Stimulated activated naive B cell treated with anti-CD40 and anti-IgM and Interleukin-4, amounts not matched to agents 10 μg/mL and 1 μg/mL and 100 μg/mL, for 72 hours (primary cell): Measurements from ENCODE around the gene LGR6.
A peak's percentile ranks its signal among the peaks of the same experiment; 100 is the strongest.

ENCODE experiments used
- ATAC-seq, 2 donors: fragments of 150-1000 bp; cut with Tn5 transposase; replicated peaks; 2 replicates each; pipeline ENCODE4 v1.10.0; 2021; ENCODE audit warnings: moderate library complexity in 1 of 2
- DNase-seq: peaks from one replicate; pipeline ENCODE4 v3.0.0; 2021
- H3K27ac Mint-ChIP-seq: one replicate; pipeline ENCODE4 v1.8.0; 2022; ENCODE audit warnings: mild to moderate bottlenecking, mixed read lengths
- H3K27me3 Mint-ChIP-seq, 2 donors: one replicate each; pipeline ENCODE4 v1.8.0; 2022; ENCODE audit warnings: mixed read lengths in 2 of 2
- H3K36me3 Mint-ChIP-seq, 2 donors: one replicate each; pipeline ENCODE4 v1.8.0; 2022; ENCODE audit warnings: mixed read lengths in 2 of 2, mild to moderate bottlenecking in 1 of 2
- H3K4me1 Mint-ChIP-seq, 2 donors: one replicate each; pipeline ENCODE4 v1.8.0; 2022; ENCODE audit warnings: mixed read lengths in 2 of 2, mild to moderate bottlenecking in 1 of 2
- H3K4me3 Mint-ChIP-seq, 2 donors: one replicate each; pipeline ENCODE4 v1.8.0; 2022; ENCODE audit warnings: mild to moderate bottlenecking in 2 of 2, mixed read lengths in 2 of 2, moderate library complexity in 1 of 2
- H3K9me3 Mint-ChIP-seq, 2 donors: one replicate each; pipeline ENCODE4 v1.8.0; 2022; ENCODE audit warnings: mixed read lengths in 2 of 2, mild to moderate bottlenecking in 1 of 2

Gene LGR6

DNA sequence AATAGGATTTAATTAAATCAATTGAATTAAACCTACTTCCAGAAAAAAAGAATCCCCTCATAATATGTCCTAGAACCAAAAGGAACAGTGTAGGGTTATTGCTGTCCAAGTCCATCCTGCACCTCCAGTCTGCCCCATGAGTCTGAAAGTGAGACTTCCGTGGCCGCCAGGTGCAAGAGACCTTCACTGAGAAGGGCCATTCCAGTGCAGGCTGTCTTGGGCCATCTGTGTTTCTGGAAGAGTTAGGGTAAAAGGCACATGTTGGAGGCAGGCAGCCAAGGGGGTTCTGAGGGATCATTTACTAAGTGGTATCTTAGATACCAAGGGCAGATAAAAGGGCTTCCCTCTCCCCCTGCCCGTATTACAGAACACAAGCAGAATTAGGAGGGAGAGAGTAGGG, 117.1 kb downstream of the LGR6 start:
- peaks cover 21 to 25% of the 10 kb centered on the region in 2 donors for H3K27me3 Mint-ChIP-seq
- no peak overlapping the region for H3K27ac Mint-ChIP-seq
- H3K9me3 Mint-ChIP-seq: no peaks in the 10 kb centered on the region
- ATAC-seq: no peak
- DNase-seq: no peak
- H3K4me1 Mint-ChIP-seq: peaks cover 0 to 5% of the 10 kb centered on the region in 2 donors
- no peak overlapping the region for H3K4me3 Mint-ChIP-seq
- no peaks in the 10 kb centered on the region for H3K36me3 Mint-ChIP-seq

DNA sequence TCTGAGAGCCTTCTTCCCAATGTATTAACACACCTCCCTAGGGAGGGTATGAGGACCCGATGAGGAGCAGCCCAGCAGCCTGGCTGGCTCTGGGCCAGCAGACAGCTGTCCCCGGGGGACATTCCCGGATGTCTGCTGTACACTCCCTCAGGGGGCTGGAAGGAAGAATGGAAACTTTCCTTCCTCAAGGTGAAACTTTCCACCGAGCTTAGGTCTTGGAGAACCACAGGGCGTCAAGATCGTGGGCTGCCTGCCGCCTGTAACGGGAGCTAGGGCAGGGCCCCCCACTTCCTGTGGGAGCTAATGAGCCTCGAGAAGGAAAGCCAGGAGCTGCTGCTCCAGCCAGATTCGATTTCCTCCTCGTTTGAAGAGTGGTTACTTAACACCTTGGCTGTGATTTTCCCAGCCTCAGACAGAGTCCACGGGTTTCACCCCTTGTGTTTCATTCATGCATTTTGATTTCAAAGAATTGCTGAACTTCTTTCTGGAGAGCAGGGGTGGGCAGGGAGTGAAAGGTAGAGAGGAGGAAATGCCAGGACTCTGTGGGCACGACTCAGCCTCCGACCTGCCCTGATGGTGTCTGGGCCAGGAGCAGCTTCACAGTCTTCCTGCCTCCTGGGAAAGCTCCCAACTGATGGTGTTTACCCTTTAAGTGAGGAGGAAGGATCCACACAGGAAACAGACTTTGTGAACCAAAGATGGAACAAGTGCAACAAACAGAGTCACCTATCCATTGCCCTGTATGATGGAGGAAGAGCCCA, 118.5 kb downstream of the LGR6 start:
- Mint-ChIP-seq H3K27ac (no peak overlapping the region), H3K27me3 (peaks cover 21 to 29% of the 10 kb centered on the region in 2 donors), H3K4me3 (no peak overlapping the region), H3K9me3 (no peaks in the 10 kb centered on the region), H3K36me3 (no peaks in the 10 kb centered on the region), H3K4me1 (peaks cover 0 to 5% of the 10 kb centered on the region in 2 donors)
- no peak for ATAC-seq
- DNase-seq: no peak

DNA sequence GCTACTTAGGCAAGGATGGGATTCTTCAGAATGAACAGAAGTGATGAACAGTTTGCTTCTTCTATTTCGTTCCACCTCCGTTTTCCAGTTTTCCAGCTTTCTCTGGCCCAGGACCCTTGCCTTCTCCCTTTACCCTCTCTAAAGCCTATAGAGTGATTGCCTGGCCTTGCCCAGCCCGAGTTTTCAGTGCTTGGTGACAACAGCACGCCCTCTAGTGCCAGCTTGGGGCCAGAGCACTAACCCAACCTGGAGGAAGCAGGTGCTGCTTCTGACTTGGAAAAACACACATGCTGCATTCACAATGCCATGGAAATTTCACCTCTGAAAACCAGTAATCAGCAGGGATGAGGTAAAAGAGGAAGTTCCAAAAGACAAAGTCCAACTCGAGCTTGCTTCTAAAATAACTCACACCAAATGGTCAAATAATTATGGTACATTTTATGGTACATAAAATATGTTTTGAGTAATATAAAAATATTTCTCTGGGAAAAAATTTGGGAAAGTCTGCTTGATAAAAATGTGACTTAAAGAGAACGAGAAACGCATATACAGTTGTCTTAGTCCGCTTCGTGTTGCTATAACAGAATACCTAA, 122.1 kb downstream of the LGR6 start:
- DNase-seq (peak; percentile 52), ATAC-seq (peak; percentile 86 to 95)
- H3K4me3 Mint-ChIP-seq: no peak overlapping the region
- H3K4me1 Mint-ChIP-seq: no peaks in the 10 kb centered on the region
- no peaks in the 10 kb centered on the region for H3K9me3 Mint-ChIP-seq
- H3K27me3 Mint-ChIP-seq: peaks cover 33 to 44% of the 10 kb centered on the region in 2 donors
- H3K27ac Mint-ChIP-seq: no peak overlapping the region
- no peaks in the 10 kb centered on the region for H3K36me3 Mint-ChIP-seq

DNA sequence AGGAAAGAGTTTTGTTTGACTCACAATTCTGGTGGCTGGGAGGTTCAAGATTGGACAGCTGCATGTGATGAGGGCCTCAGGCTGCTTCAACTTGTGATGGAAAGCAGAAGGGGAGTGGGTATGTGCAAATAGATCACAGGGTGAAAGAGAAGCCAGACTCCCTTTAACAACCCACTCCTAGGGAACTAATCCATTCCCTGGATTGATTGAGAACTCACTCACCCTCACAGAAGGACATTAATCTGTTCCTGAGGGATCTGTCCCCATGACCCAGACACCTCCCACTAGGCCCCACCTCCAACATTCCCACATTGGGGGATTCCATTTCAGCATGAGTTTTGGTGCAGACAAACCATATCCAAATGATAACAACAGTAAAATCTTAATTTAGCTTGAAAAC, 122.6 kb downstream of the LGR6 start:
- H3K27me3 Mint-ChIP-seq: peaks cover 32 to 48% of the 10 kb centered on the region in 2 donors

DNA sequence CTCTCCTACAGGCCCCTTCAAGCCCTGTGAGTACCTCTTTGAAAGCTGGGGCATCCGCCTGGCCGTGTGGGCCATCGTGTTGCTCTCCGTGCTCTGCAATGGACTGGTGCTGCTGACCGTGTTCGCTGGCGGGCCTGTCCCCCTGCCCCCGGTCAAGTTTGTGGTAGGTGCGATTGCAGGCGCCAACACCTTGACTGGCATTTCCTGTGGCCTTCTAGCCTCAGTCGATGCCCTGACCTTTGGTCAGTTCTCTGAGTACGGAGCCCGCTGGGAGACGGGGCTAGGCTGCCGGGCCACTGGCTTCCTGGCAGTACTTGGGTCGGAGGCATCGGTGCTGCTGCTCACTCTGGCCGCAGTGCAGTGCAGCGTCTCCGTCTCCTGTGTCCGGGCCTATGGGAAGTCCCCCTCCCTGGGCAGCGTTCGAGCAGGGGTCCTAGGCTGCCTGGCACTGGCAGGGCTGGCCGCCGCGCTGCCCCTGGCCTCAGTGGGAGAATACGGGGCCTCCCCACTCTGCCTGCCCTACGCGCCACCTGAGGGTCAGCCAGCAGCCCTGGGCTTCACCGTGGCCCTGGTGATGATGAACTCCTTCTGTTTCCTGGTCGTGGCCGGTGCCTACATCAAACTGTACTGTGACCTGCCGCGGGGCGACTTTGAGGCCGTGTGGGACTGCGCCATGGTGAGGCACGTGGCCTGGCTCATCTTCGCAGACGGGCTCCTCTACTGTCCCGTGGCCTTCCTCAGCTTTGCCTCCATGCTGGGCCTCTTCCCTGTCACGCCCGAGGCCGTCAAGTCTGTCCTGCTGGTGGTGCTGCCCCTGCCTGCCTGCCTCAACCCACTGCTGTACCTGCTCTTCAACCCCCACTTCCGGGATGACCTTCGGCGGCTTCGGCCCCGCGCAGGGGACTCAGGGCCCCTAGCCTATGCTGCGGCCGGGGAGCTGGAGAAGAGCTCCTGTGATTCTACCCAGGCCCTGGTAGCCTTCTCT, 124.6 kb downstream of the LGR6 start:
- no peak for ATAC-seq
- no peaks in the 10 kb centered on the region for H3K4me1 Mint-ChIP-seq

More for the DNA sequence above, 122.6 kb downstream of the LGR6 start:
- no peaks in the 10 kb centered on the region for H3K4me1 Mint-ChIP-seq
- ATAC-seq: no peak
- DNase-seq: no peak
- no peak overlapping the region for H3K4me3 Mint-ChIP-seq
- no peaks in the 10 kb centered on the region for H3K36me3 Mint-ChIP-seq
- H3K9me3 Mint-ChIP-seq: no peaks in the 10 kb centered on the region
- H3K27ac Mint-ChIP-seq: no peak overlapping the region

DNA sequence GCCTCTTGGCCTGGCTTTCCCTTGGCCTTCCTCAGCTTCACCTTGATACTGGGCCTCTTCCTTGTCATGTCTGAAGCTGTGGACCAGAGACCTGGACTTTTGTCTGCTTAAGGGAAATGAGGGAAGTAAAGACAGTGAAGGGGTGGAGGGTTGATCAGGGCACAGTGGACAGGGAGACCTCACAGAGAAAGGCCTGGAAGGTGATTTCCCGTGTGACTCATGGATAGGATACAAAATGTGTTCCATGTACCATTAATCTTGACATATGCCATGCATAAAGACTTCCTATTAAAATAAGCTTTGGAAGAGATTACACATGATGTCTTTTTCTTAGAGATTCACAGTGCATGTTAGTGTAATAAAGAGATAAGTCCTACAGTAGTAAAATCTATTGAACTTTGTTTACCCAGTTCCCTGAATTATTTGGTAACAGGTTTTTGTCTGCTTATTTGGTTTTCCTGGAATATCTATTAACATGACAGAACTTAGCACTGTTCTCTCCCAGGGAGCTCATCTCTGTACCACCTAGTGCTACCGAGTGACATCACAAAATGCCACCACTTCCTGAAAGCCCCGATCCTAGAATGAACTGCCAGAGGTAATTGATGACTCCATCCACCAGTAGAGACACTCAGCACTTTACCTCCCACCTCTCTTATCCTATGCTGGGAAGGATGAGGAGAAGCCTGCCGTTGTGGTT, 125.9 kb downstream of the LGR6 start:
- Mint-ChIP-seq H3K36me3 (no peaks in the 10 kb centered on the region), H3K4me3 (no peak overlapping the region), H3K27ac (no peak overlapping the region), H3K4me1 (no peaks in the 10 kb centered on the region), H3K27me3 (peaks cover 23 to 33% of the 10 kb centered on the region in 2 donors), H3K9me3 (no peaks in the 10 kb centered on the region)
- ATAC-seq: no peak
- no peak for DNase-seq

More for the DNA sequence above, 124.6 kb downstream of the LGR6 start:
- H3K36me3 Mint-ChIP-seq: no peaks in the 10 kb centered on the region
- no peaks in the 10 kb centered on the region for H3K9me3 Mint-ChIP-seq
- H3K4me3 Mint-ChIP-seq: no peak overlapping the region
- DNase-seq: no peak
- peaks cover 28 to 41% of the 10 kb centered on the region in 2 donors for H3K27me3 Mint-ChIP-seq
- no peak overlapping the region for H3K27ac Mint-ChIP-seq

DNA sequence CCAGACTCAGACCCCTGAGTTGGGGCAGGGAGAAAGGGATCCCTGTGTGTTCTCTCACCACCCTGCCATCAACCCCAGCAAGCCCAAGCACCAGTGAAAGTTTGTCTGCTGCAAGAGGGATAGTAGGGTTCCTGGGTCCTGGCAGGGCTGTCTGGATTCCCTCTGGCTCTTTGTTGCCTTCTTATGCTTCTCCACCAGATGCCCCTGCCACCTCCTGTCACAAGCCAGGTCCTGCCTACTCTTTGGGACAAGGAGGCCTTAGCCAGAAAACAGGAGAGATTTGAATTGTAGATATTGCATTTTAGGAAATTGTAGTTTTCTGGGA, 126.4 kb downstream of the LGR6 start:
- no peaks in the 10 kb centered on the region for H3K4me1 Mint-ChIP-seq
- H3K27me3 Mint-ChIP-seq: peaks cover 23 to 31% of the 10 kb centered on the region in 2 donors
- DNase-seq (no peak), ATAC-seq (no peak)
- no peaks in the 10 kb centered on the region for H3K9me3 Mint-ChIP-seq
- H3K36me3 Mint-ChIP-seq: no peaks in the 10 kb centered on the region
- no peak overlapping the region for H3K27ac Mint-ChIP-seq
- H3K4me3 Mint-ChIP-seq: no peak overlapping the region

DNA sequence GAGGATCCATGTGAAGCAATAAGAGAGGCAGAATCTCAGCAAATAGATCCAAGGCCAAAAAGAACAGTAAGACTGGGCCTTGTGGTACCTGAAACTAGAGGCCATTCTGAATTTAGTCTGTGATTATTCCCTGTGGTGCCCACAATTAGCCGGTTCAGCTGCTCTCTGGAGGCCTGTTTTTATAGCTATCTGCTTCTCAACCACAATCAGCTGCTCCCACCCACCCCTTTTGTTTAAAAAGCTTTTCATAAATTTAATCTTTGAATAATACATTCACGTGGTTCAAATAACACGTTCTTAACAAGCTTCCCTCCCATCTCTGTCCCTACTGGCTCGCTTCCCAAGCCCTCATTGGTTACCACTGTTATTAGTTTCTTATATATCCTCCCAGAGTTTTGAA, 130.1 kb downstream of the LGR6 start:
- no peak overlapping the region for H3K27ac Mint-ChIP-seq
- ATAC-seq: no peak
- H3K4me3 Mint-ChIP-seq: no peak overlapping the region

DNA sequence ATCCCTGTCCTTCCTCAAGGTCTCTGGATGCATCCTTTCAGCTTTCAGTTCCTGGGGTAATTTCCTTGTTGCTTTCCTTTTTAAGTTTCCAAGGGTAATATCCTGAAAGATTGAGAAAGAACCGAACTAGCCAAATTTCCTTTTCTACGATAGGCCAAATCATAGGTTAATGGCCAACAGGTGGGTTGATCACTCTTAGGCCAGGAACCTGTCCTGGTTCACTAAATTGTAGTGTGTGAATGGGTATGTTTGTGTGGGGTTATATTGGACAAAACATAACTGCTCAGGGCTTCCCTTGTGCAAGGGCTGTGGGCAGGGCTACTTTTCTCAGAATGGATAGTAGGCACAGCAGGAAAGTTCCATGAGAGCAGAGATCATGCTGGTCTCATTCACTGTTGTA, 131.0 kb downstream of the LGR6 start:
- H3K36me3 Mint-ChIP-seq: peaks cover 3 to 7% of the 10 kb centered on the region in 2 donors
- H3K27me3 Mint-ChIP-seq: peaks cover 6 to 9% of the 10 kb centered on the region in 2 donors
- DNase-seq (no peak), ATAC-seq (no peak)
- H3K9me3 Mint-ChIP-seq: no peaks in the 10 kb centered on the region
- H3K27ac Mint-ChIP-seq: no peak overlapping the region
- no peaks in the 10 kb centered on the region for H3K4me1 Mint-ChIP-seq
- no peak overlapping the region for H3K4me3 Mint-ChIP-seq

More for the DNA sequence above, 130.1 kb downstream of the LGR6 start:
- no peak for DNase-seq
- peaks cover 3 to 5% of the 10 kb centered on the region in 2 donors for H3K36me3 Mint-ChIP-seq
- H3K27me3 Mint-ChIP-seq: peaks cover 11 to 16% of the 10 kb centered on the region in 2 donors
- H3K9me3 Mint-ChIP-seq: no peaks in the 10 kb centered on the region
- no peaks in the 10 kb centered on the region for H3K4me1 Mint-ChIP-seq

DNA sequence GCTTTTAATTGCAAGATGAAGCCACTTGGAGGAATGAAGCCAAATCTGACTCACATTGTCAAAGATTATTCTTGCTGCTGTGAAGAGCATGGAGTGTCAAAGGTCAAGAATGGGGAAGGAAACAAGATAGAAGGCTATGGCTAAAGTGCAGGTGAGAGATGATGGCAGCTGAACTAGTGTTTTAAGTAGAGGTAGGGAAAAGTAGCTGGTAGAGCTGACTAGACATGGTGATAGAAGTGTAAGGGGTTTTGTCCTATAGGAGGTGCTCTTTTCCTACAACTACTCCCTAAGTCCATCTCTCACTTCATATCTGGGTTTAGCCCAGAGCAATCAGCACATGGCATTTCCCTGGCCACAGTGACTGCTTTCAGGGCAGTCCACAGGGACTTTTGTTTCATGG, 136.3 kb downstream of the LGR6 start:
- DNase-seq (no peak), ATAC-seq (no peak)
- no peaks in the 10 kb centered on the region for H3K27me3 Mint-ChIP-seq
- peaks cover 22 to 35% of the 10 kb centered on the region in 2 donors for H3K36me3 Mint-ChIP-seq
- H3K4me1 Mint-ChIP-seq: no peaks in the 10 kb centered on the region
- H3K27ac Mint-ChIP-seq: no peak overlapping the region
- H3K9me3 Mint-ChIP-seq: no peaks in the 10 kb centered on the region
- no peak overlapping the region for H3K4me3 Mint-ChIP-seq

DNA sequence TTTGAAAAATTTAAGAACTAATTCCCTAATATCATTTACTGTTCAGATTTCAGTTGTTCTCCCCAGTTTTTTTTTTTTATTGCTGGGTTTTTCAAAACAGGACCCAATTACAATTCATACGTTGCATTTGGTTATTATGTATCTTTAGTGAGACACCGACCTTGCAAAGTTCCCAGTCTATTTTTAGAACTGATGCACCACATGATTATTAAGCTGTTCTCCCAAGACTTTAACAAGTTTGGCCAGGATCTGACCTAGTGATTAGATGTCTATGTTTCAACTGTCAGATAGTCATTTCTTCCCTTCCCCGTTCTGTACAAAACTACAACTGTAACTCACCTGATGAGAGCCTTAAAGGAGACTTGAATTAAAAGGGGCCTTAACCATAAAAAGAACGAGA, 140.3 kb downstream of the LGR6 start:
- Mint-ChIP-seq H3K4me1 (peaks cover 0 to 1% of the 10 kb centered on the region in 2 donors), H3K36me3 (peaks cover 21 to 33% of the 10 kb centered on the region in 2 donors), H3K27me3 (no peaks in the 10 kb centered on the region), H3K9me3 (no peaks in the 10 kb centered on the region), H3K27ac (no peak overlapping the region), H3K4me3 (no peak overlapping the region)
- ATAC-seq: no peak
- DNase-seq: no peak

DNA sequence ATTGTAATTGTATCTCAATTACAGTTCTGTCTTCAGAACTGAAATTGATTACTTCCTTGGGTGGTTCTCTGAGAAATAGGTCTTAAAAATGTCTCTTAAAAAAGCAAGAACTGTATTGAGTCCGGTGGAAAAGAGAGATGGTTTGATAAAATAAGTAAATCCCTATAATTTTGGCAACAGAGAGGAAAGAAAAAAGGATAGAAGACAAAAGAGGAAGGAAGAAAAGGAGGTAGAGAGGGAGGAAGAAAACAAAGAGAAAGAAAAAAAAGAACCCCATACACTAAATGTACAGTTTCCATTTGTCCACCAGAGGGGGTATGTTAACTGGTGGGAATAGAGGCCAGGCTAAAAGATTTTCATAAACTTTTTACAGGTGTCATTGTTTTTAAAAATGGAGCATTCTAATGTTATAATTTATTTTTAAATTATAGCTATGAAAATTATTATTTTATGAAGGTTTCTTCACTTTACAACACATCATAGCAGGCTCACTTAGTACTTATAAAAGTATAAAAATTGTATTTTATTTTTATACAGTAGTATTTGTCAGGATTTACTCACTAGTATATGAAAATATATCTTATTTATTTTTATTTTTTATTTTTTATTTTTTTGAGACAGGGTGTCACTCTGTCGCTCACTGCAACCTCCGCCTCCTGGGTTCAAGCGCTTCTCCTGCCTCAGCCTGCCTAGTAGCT, 150.2 kb downstream of the LGR6 start:
- Mint-ChIP-seq H3K27me3 (no peaks in the 10 kb centered on the region), H3K9me3 (no peaks in the 10 kb centered on the region), H3K36me3 (peaks cover 0 to 4% of the 10 kb centered on the region in 2 donors), H3K27ac (no peak overlapping the region), H3K4me1 (peaks cover 17 to 35% of the 10 kb centered on the region in 2 donors), H3K4me3 (peak overlapping the region; percentile 26 to 51)
- DNase-seq: no peak
- no peak for ATAC-seq

DNA sequence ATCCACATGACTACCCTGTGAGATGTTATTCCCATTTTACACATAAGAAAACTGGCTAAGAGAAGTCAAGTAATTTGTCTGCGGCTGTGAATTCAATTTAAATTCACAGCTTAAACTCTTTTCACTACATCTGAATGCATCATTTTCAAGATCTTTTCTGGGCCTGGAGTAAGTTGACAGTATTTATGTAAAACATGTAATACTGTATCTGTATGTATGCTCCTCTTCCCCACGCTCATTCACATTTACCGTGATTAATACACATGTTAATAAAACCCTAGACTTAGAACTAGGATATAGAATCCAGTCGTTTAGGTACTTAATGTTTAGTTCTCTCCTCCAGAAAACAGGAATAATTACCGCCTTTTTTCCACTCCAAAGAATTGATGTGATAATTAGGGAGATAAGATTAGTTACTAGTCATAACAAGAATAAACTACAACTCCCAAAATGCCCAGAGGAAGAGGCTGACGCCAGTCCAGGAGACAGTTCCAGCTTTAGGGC, 154.5 kb downstream of the LGR6 start:
- Mint-ChIP-seq H3K4me1 (peaks cover 15 to 32% of the 10 kb centered on the region in 2 donors), H3K9me3 (no peaks in the 10 kb centered on the region), H3K27ac (peak overlapping the region; percentile 98), H3K4me3 (peak overlapping the region; percentile 99), H3K27me3 (no peaks in the 10 kb centered on the region), H3K36me3 (no peaks in the 10 kb centered on the region)
- DNase-seq: no peak
- ATAC-seq: no peak
